Mesangial cell (primary cell): ENCODE data around the gene ADAMTSL3. TPM values are rescaled to one million over a fixed set of nuclear protein-coding genes. Genes with fewer than 3 reads are reported as not detected.

Experiments
- total RNA-seq: library from RNA; depleted of rRNA; stranded (reverse); fragments of >200 nt; gene quantifications from 2 replicates; pipeline ENCODE4 v1.2.3, GENCODE V29; 2015

ADAMTSL3 gene
- 0.49 and 1.4 TPM in 2 replicates for total RNA-seq

GRCh38 chr15:83653639-83654378, at the start of gene ADAMTSL3:
Gene ADAMTSL3 (plus strand): TSS chr15:83654123. CDS start chr15:83655762, 1,639 bp downstream.

Other genes starting within 250 kb of the ADAMTSL3 start
- 0.38 and 0.98 TPM in 2 replicates for gene SH3GL3, start 206.8 kb upstream of the ADAMTSL3 start, total RNA-seq